CD14-positive monocyte (primary cell): ENCODE data around the gene DRD2. TPM values are rescaled to one million over a fixed set of nuclear protein-coding genes. Genes with fewer than 3 reads are reported as not detected.

Experiments
- DNase-seq, 3 donors: peaks; one replicate each; pipeline ENCODE4 v3.0.0-alpha.2; 2011 to 2022
- H2AFZ ChIP-seq: 2 replicates; pipeline ENCODE4 v1.6.0; 2012; ENCODE audit warnings: mild to moderate bottlenecking, low read depth, low read length, inconsistent platforms; ENCODE audit not compliant: insufficient read depth, poor library complexity, severe bottlenecking
- H3K27ac ChIP-seq, 2 donors: 1 replicate in 1 of 2; 2 replicates in 1 of 2; pipeline ENCODE4 v1.5.1; 2012 to 2013; ENCODE audit warnings: low read length in 2 of 2, control low read depth in 1 of 2, inconsistent platforms in 1 of 2, low read depth in 1 of 2, mild to moderate bottlenecking in 1 of 2
- H3K27me3 ChIP-seq, 2 donors: one replicate each; pipeline versions ENCODE4 v1.6.0 to v1.6.1; 2011 to 2013; ENCODE audit warnings: low read length in 2 of 2; ENCODE audit not compliant: control insufficient read depth in 2 of 2, insufficient read depth in 2 of 2
- H3K36me3 ChIP-seq, 2 donors: replicated peaks in 1 of 2; 1 replicate in 1 of 2; 2 replicates in 1 of 2; pipeline versions ENCODE4 v1.5.1 to v1.6.1; 2012 to 2013; ENCODE audit warnings: low read length in 2 of 2, control low read depth in 1 of 2, inconsistent platforms in 1 of 2, mild to moderate bottlenecking in 1 of 2; ENCODE audit not compliant: insufficient read depth in 2 of 2, control insufficient read depth in 1 of 2
- H3K4me1 ChIP-seq, 2 donors: 1 replicate in 1 of 2; 2 replicates in 1 of 2; pipeline versions ENCODE4 v1.5.1 to v1.6.1; 2012 to 2013; ENCODE audit warnings: low read length in 2 of 2, control low read depth in 1 of 2, inconsistent platforms in 1 of 2, mild to moderate bottlenecking in 1 of 2, moderate library complexity in 1 of 2; ENCODE audit not compliant: insufficient read depth in 2 of 2, control insufficient read depth in 1 of 2
- H3K4me2 ChIP-seq: replicated peaks from 2 replicates; pipeline ENCODE3; 2012; ENCODE audit warnings: low read length, moderate library complexity, mild to moderate bottlenecking; ENCODE audit not compliant: poor library complexity, severe bottlenecking; ENCODE audit errors: extremely low read depth
- H3K4me3 ChIP-seq, 3 experiments: fragments of 200-600 bp in 1 of 3; sonication (generic) in 1 of 3; replicated peaks in 1 of 3; 1 replicate in 2 of 3; 2 replicates in 1 of 3; pipeline ENCODE4 v1.5.1; 2011 to 2013; ENCODE audit warnings: low read length in 3 of 3, mild to moderate bottlenecking in 3 of 3, control low read depth in 2 of 3, low read depth in 2 of 3, inconsistent platforms in 1 of 3, moderate library complexity in 1 of 3
- H3K79me2 ChIP-seq: 2 replicates; pipeline ENCODE4 v1.6.0; 2012; ENCODE audit warnings: mild to moderate bottlenecking, control low read depth, inconsistent platforms, low read length, moderate library complexity; ENCODE audit not compliant: insufficient read depth
- H3K9ac ChIP-seq: 2 replicates; pipeline ENCODE4 v1.6.0; 2017; ENCODE audit warnings: low read length, mild to moderate bottlenecking; ENCODE audit not compliant: insufficient read depth, poor library complexity, severe bottlenecking
- H3K9me3 ChIP-seq, 2 donors: replicated peaks in 1 of 2; 1 replicate in 1 of 2; 2 replicates in 1 of 2; pipeline versions ENCODE4 v1.5.1 to v1.6.1; 2012 to 2013; ENCODE audit warnings: low read length in 2 of 2, control low read depth in 1 of 2; ENCODE audit not compliant: control insufficient read depth in 1 of 2, insufficient read depth in 1 of 2
- H4K20me1 ChIP-seq: 2 replicates; pipeline ENCODE4 v1.6.0; 2012; ENCODE audit warnings: mild to moderate bottlenecking, low read length, control low read depth, moderate library complexity; ENCODE audit not compliant: insufficient read depth
- H3K27ac Mint-ChIP-seq, 7 donors: one replicate each; pipeline ENCODE4 v1.8.0; 2020; ENCODE audit warnings: mild to moderate bottlenecking in 7 of 7, mixed read lengths in 7 of 7, moderate library complexity in 6 of 7, inconsistent platforms in 2 of 7
- H3K27me3 Mint-ChIP-seq, 3 donors: one replicate each; pipeline ENCODE4 v1.8.0; 2021 to 2022; ENCODE audit warnings: low read depth in 3 of 3, mild to moderate bottlenecking in 3 of 3, mixed read lengths in 3 of 3, moderate library complexity in 3 of 3, inconsistent platforms in 1 of 3
- H3K36me3 Mint-ChIP-seq, 2 donors: one replicate each; pipeline ENCODE4 v1.8.0; 2020; ENCODE audit warnings: mixed read lengths in 2 of 2, inconsistent platforms in 1 of 2, mild to moderate bottlenecking in 1 of 2
- H3K4me1 Mint-ChIP-seq: one replicate; pipeline ENCODE4 v1.8.0; 2020; ENCODE audit warnings: mild to moderate bottlenecking, mixed read lengths
- H3K4me3 Mint-ChIP-seq, 2 donors: one replicate each; pipeline ENCODE4 v1.8.0; 2020; ENCODE audit warnings: mild to moderate bottlenecking in 2 of 2, mixed read lengths in 2 of 2, moderate library complexity in 1 of 2
- H3K9me3 Mint-ChIP-seq, 7 donors: one replicate each; pipeline ENCODE4 v1.8.0; 2020 to 2022; ENCODE audit warnings: mixed read lengths in 7 of 7, mild to moderate bottlenecking in 6 of 7, moderate library complexity in 6 of 7, inconsistent platforms in 2 of 7
- CTCF ChIP-seq: fragments of 200-600 bp; IDR thresholded peaks from one replicate; pipeline ENCODE4 v1.8.0; 2022; ENCODE audit warnings: antibody characterized with exemption, mild to moderate bottlenecking
- WGBS: methylation state at CpG from one replicate; pipeline ENCODE4 v1.1.5; 2013; ENCODE audit warnings: missing lambda C conversion rate; ENCODE audit not compliant: insufficient coverage; 5-methylcytosine and 5-hydroxymethylcytosine counted together
- intact Hi-C, 2 donors: fragments of 100-400 bp; cut with micrococcal nuclease; formaldehyde crosslinking; loops; one replicate each; pipeline versions ENCODE4 v1.15.0 to v1.15.1; 2023
- polyA plus RNA-seq, 3 donors: library from polyadenylated mRNA; depleted of rRNA in 1 of 3; unstranded in 2 of 3; stranded (reverse) in 1 of 3; fragments of 300-500 nt in 2 of 3; fragments of >200 nt in 1 of 3; fragmentation: Illumina TruSeq in 2 of 3; gene quantifications; 1 replicate in 2 of 3; 2 replicates in 1 of 3; pipeline ENCODE4 v1.2.3, GENCODE V29; 2012 to 2021

The DRD2 gene
- polyA plus RNA-seq, 3 donors: not detected

GRCh38 chr11:113449743-113450142 is 25.5 kb downstream of the DRD2 start:
- H3K9me3 ChIP-seq: no peaks in the 10 kb centered on the region
- no peak overlapping the region for H3K4me3 Mint-ChIP-seq
- intact Hi-C loops: no loop called here
- no peak overlapping the region for H3K4me3 ChIP-seq
- no peak overlapping the region for H2AFZ ChIP-seq
- H3K9me3 Mint-ChIP-seq: no peaks in the 10 kb centered on the region
- peaks cover 4 to 8% (median 7%) of the 10 kb centered on the region in 3 donors for H3K27me3 Mint-ChIP-seq
- no peaks in the 10 kb centered on the region for H3K36me3 ChIP-seq
- DNase-seq: no peak
- no peak overlapping the region for H3K9ac ChIP-seq
- WGBS: 90% methylated on average over 2 of the region's 6 CpGs
- H3K27ac ChIP-seq: no peak overlapping the region
- no peaks in the 10 kb centered on the region for H3K27me3 ChIP-seq
- no peaks in the 10 kb centered on the region for H4K20me1 ChIP-seq
- no peak for TF ChIP-seq CTCF
- no peaks in the 10 kb centered on the region for H3K79me2 ChIP-seq
- no peaks in the 10 kb centered on the region for H3K4me1 ChIP-seq
- H3K36me3 Mint-ChIP-seq: no peaks in the 10 kb centered on the region
- H3K4me1 Mint-ChIP-seq: no peaks in the 10 kb centered on the region
- no peak overlapping the region for H3K4me2 ChIP-seq
- no peak overlapping the region for H3K27ac Mint-ChIP-seq

- Mint-ChIP-seq H3K36me3 (no peaks in the 10 kb centered on the region), H3K9me3 (no peaks in the 10 kb centered on the region), H3K27me3 (peaks cover 8 to 9% (median 8%) of the 10 kb centered on the region in 3 donors), H3K27ac (no peak overlapping the region), H3K4me3 (no peak overlapping the region), H3K4me1 (no peaks in the 10 kb centered on the region)
- Histone ChIP-seq H3K4me1 (no peaks in the 10 kb centered on the region), H3K36me3 (no peaks in the 10 kb centered on the region), H3K4me2 (no peak overlapping the region), H3K4me3 (no peak overlapping the region), H3K9ac (no peak overlapping the region), H4K20me1 (no peaks in the 10 kb centered on the region), H2AFZ (no peak overlapping the region), H3K27me3 (no peaks in the 10 kb centered on the region), H3K9me3 (no peaks in the 10 kb centered on the region), H3K79me2 (no peaks in the 10 kb centered on the region), H3K27ac (no peak overlapping the region)
- intact Hi-C loops: no loop called here
- no peak for TF ChIP-seq CTCF
- WGBS: 86% methylated on average over 4 of the region's 5 CpGs
- no peak for DNase-seq
These were observed 26.9 kb downstream of the DRD2 start for GRCh38 chr11:113448316-113448677.
